22Rv1 (cell line): ENCODE results near the gene FAHD1.

Source experiments
- CTCF ChIP-seq: fragments of 450-650 bp; IDR thresholded peaks from 2 replicates; pipeline ENCODE4 v1.5.1; 2017; ENCODE audit warnings: mild to moderate bottlenecking
- ZFX ChIP-seq: fragments of 450-650 bp; IDR thresholded peaks from 2 replicates; pipeline ENCODE4 v1.6.1; 2017; ENCODE audit warnings: antibody characterized with exemption, borderline replicate concordance

GRCh38 chr16:1807626-1808025 is 19.4 kb upstream of the FAHD1 start:
- TF ChIP-seq CTCF (no peak), ZFX (no peak)
